ENCODE results near the gene EEF1G.
"Not testable (repeated sequence)": the region's sequence is repeated elsewhere in the genome, so short reads cannot be mapped to it uniquely, and the experiment has no call there.

- TF ChIP-seq POLR2A (IDR thresholded peaks at IDR 0.05; ENCODE audit: extremely low read depth, insufficient read length); CTCF (IDR thresholded peaks at IDR 0.05; ENCODE audit: low read depth, low read length): not testable (repeated sequence)
Observed at GRCh38 chr11:62585356-62585755, 11.7 kb upstream of the EEF1G start.
